ENCODE results near the gene NKX2-1. TPM values are rescaled to one million over a fixed set of nuclear protein-coding genes. Genes with fewer than 3 reads are reported as not detected.

The NKX2-1 gene
- not detected in 2 replicates for total RNA-seq
- not detected for total RNA-seq (2013)
- polyA plus RNA-seq = not detected in 2 replicates
- polyA minus RNA-seq = not detected in 2 replicates

- H3K36me3 ChIP-seq (replicated peaks in 1 of 2; ENCODE audit: control extremely low read depth in 1 of 2, control insufficient read depth in 1 of 2, extremely low read depth in 1 of 2, insufficient read depth in 2 of 2, low read length in 1 of 2) = no peaks in the 10 kb centered on the region
- H3K9me3 ChIP-seq (ENCODE audit: control extremely low read depth in 1 of 3, control insufficient read depth in 2 of 3, insufficient read depth in 1 of 3, low read length in 2 of 3) = peaks cover 0 to 36% (median 0%) of the 10 kb centered on the region in 3 donors
- no peak within 1 kb of the TSS for H3K27ac ChIP-seq (ENCODE audit: low read length in 2 of 2)
- intact Hi-C loops (cut with micrococcal nuclease) = no loop called here
- peaks cover 0 to 71% (median 23%) of the 10 kb centered on the region in 4 experiments for H3K27me3 ChIP-seq (replicated peaks in 1 of 4; ENCODE audit: control extremely low read depth in 1 of 4, control insufficient read depth in 3 of 4, insufficient read depth in 4 of 4, low read length in 3 of 4)
- Mint-ChIP-seq H3K27ac (no peak within 1 kb of the TSS), H3K4me3 (peak within 1 kb of the TSS; percentile 58), H3K27me3 (peaks cover 63% of the 10 kb centered on the region), H3K9me3 (ENCODE audit: insufficient read depth) (no peaks in the 10 kb centered on the region), H3K4me1 (peaks cover 10% of the 10 kb centered on the region)
- H2AFZ ChIP-seq (ENCODE audit: insufficient read depth, low read depth, low read length, poor library complexity, severe bottlenecking) = peak within 1 kb of the TSS; percentile 22
- CTCF ChIA-PET = interaction anchor here (1.2 kb wide), 1 partner anchor 34 kb away, joined by 3 read pairs; no protein-coding TSS in a partner anchor
- no peaks in the 10 kb centered on the region for H4K20me1 ChIP-seq (ENCODE audit: control insufficient read depth, insufficient read depth, low read length, poor library complexity, severe bottlenecking)
- no peak for TF ChIP-seq CTCF (IDR thresholded peaks at IDR 0.05)
- no peak for TF ChIP-seq EZH2 (IDR thresholded peaks at IDR 0.05; ENCODE audit: borderline replicate concordance, insufficient read depth, low read depth, low read length, poor library complexity, severe bottlenecking)
- DNase-seq (no peak), ATAC-seq (ENCODE audit: low read depth) (no peak)
- H3K9ac ChIP-seq (ENCODE audit: low read length) = no peak within 1 kb of the TSS
- H3K4me1 ChIP-seq (ENCODE audit: control insufficient read depth in 2 of 2, insufficient read depth in 2 of 2, low read length in 2 of 2) = peaks cover 8 to 9% of the 10 kb centered on the region in 2 donors
- H3K4me3 ChIP-seq (ENCODE audit: control extremely low read depth in 1 of 5, extremely low read depth in 1 of 5, insufficient read depth in 1 of 5, low read depth in 2 of 5, low read length in 4 of 5) = no peak within 1 kb of the TSS
- POLR2A ChIA-PET = no interaction called here
- H3K79me2 ChIP-seq (ENCODE audit: control insufficient read depth, insufficient read depth, low read length) = no peaks in the 10 kb centered on the region
- WGBS (ENCODE audit: insufficient coverage) = 3% methylated on average over 41 of the region's 49 CpGs
- H3K4me2 ChIP-seq (replicated peaks; ENCODE audit: low read depth, low read length, poor library complexity, severe bottlenecking) = peak within 1 kb of the TSS; percentile 26
Observed at GRCh38 chr14:36519431-36520321, at the start of gene NKX2-1. NKX2-1 (minus strand) TSS chr14:36520232; CDS start chr14:36520129, 103 bp downstream.
